Smooth muscle cell (in vitro differentiated cells): ENCODE data around the gene MYRF. TPM values are rescaled to one million over a fixed set of nuclear protein-coding genes. Genes with fewer than 3 reads are reported as not detected.
A peak's percentile ranks its signal among the peaks of the same experiment; 100 is the strongest.

Experiments used
- DNase-seq: peaks from one replicate; lab custom pipeline; 2025; ENCODE audit not compliant: unreplicated experiment; lab: John Stamatoyannopoulos, UW
- H2AFZ ChIP-seq: fragments of 200-600 bp; sonication (generic); 2 replicates; pipeline ENCODE4 v1.6.0; 2016; ENCODE audit warnings: antibody characterized with exemption, low read depth, mild to moderate bottlenecking
- H3F3A ChIP-seq: fragments of 200-600 bp; sonication (generic); 2 replicates; pipeline ENCODE4 v1.6.0; 2017; ENCODE audit warnings: antibody characterized with exemption, low read depth
- H3K27ac ChIP-seq: fragments of 200-600 bp; sonication (generic); 2 replicates; pipeline ENCODE4 v1.5.1; 2016; ENCODE audit warnings: low read depth, mild to moderate bottlenecking
- H3K27me3 ChIP-seq: fragments of 200-600 bp; sonication (generic); 2 replicates; pipeline ENCODE4 v1.6.1; 2016; ENCODE audit warnings: low read depth, mild to moderate bottlenecking
- H3K36me3 ChIP-seq: fragments of 200-600 bp; sonication (generic); 2 replicates; pipeline ENCODE4 v1.5.1; 2016; ENCODE audit warnings: low read depth
- H3K4me1 ChIP-seq: fragments of 200-600 bp; sonication (generic); 2 replicates; pipeline ENCODE4 v1.5.1; 2016; ENCODE audit warnings: low read depth
- H3K4me2 ChIP-seq: fragments of 200-600 bp; sonication (generic); 2 replicates; pipeline ENCODE4 v1.6.0; 2016; ENCODE audit warnings: mild to moderate bottlenecking
- H3K4me3 ChIP-seq: fragments of 200-600 bp; sonication (generic); 2 replicates; pipeline ENCODE4 v1.5.1; 2016; ENCODE audit warnings: mild to moderate bottlenecking
- H3K79me2 ChIP-seq: fragments of 200-600 bp; sonication (generic); 2 replicates; pipeline ENCODE4 v1.6.0; 2016; ENCODE audit warnings: low read depth, mild to moderate bottlenecking
- H3K9ac ChIP-seq: fragments of 200-600 bp; sonication (generic); 2 replicates; pipeline ENCODE4 v1.6.0; 2016; ENCODE audit warnings: low read depth
- H3K9me3 ChIP-seq: fragments of 200-600 bp; sonication (generic); replicated peaks from 2 replicates; pipeline ENCODE4 v1.5.1; 2016; ENCODE audit warnings: low read depth
- H4K20me1 ChIP-seq: fragments of 200-600 bp; sonication (generic); 2 replicates; pipeline ENCODE4 v1.6.0; 2016; ENCODE audit warnings: low read depth
- CTCF ChIP-seq: fragments of 200-600 bp; sonication (generic); IDR thresholded peaks from 2 replicates; pipeline ENCODE4 v1.5.1; 2017; ENCODE audit warnings: borderline replicate concordance, mild to moderate bottlenecking, antibody characterized with exemption; ENCODE audit not compliant: insufficient read depth, poor library complexity, severe bottlenecking
- WGBS: methylation state at CpG from one replicate; pipeline ENCODE4 v1.1.7; 2016; ENCODE audit warnings: low lambda C conversion rate; 5-methylcytosine and 5-hydroxymethylcytosine counted together
- polyA plus RNA-seq: library from polyadenylated mRNA; unstranded; fragments of >200 nt; fragmentation: Nextera tagmentation; extraction: Ambion mirVana; gene quantifications from 2 replicates; pipeline ENCODE4 v1.2.1, GENCODE V29; 2016
- total RNA-seq: library from RNA; depleted of rRNA; stranded (reverse); fragments of >200 nt; gene quantifications from 2 replicates; pipeline ENCODE4 v1.2.3, GENCODE V29; 2014

MYRF gene
- total and polyA plus RNA-seq, 2 experiments from 2014 or later = 11.1 to 13.7 TPM

- Histone ChIP-seq H3K79me2 (no peaks in the 10 kb centered on the region), H2AFZ (no peak overlapping the region), H3F3A (no peaks in the 10 kb centered on the region), H3K4me1 (no peaks in the 10 kb centered on the region), H3K27me3 (no peaks in the 10 kb centered on the region), H3K9ac (no peak overlapping the region), H3K36me3 (no peaks in the 10 kb centered on the region), H3K4me2 (no peak overlapping the region), H4K20me1 (no peaks in the 10 kb centered on the region), H3K27ac (no peak overlapping the region), H3K9me3 (no peaks in the 10 kb centered on the region), H3K4me3 (no peak overlapping the region)
- 93% methylated on average over 13 of the region's 13 CpGs for WGBS
- no peak for DNase-seq
- TF ChIP-seq CTCF = no peak
Measured at GRCh38 chr11:61726775-61727174, 25.7 kb upstream of the MYRF start.

- H3K4me3 ChIP-seq = no peak overlapping the region
- no peak for TF ChIP-seq CTCF
- no peak overlapping the region for H3K9ac ChIP-seq
- H3K4me1 ChIP-seq = no peaks in the 10 kb centered on the region
- no peaks in the 10 kb centered on the region for H3K36me3 ChIP-seq
- H3K27ac ChIP-seq = no peak overlapping the region
- no peak for DNase-seq
- H3K27me3 ChIP-seq = no peaks in the 10 kb centered on the region
- no peak overlapping the region for H2AFZ ChIP-seq
- no peaks in the 10 kb centered on the region for H4K20me1 ChIP-seq
- H3K9me3 ChIP-seq = no peaks in the 10 kb centered on the region
- no peaks in the 10 kb centered on the region for H3F3A ChIP-seq
- no peak overlapping the region for H3K4me2 ChIP-seq
- H3K79me2 ChIP-seq = no peaks in the 10 kb centered on the region
- WGBS = 94% methylated on average over 3 of the region's 3 CpGs
Measured at GRCh38 chr11:61727401-61727811, 25.0 kb upstream of the MYRF start.

- no peaks in the 10 kb centered on the region for H3F3A ChIP-seq
- WGBS = 80% methylated on average over 33 of the region's 33 CpGs
- no peaks in the 10 kb centered on the region for H3K36me3 ChIP-seq
- peak overlapping the region; percentile 83 for H3K27ac ChIP-seq
- H3K9me3 ChIP-seq = no peaks in the 10 kb centered on the region
- no peak overlapping the region for H2AFZ ChIP-seq
- DNase-seq = no peak
- TF ChIP-seq CTCF = no peak
- no peaks in the 10 kb centered on the region for H3K4me1 ChIP-seq
- H3K79me2 ChIP-seq = no peaks in the 10 kb centered on the region
- no peaks in the 10 kb centered on the region for H3K27me3 ChIP-seq
- peak overlapping the region; percentile 8 for H3K4me2 ChIP-seq
- no peaks in the 10 kb centered on the region for H4K20me1 ChIP-seq
- no peak overlapping the region for H3K4me3 ChIP-seq
- no peak overlapping the region for H3K9ac ChIP-seq
Measured at GRCh38 chr11:61728066-61728939, 24.1 kb upstream of the MYRF start.

GRCh38 chr11:61728940-61729219, 23.6 kb upstream of the MYRF start:
- H2AFZ ChIP-seq = no peak overlapping the region
- TF ChIP-seq CTCF = no peak
- DNase-seq = no peak

More at GRCh38 chr11:61728940-61729219, 23.6 kb upstream of the MYRF start:
- no peaks in the 10 kb centered on the region for H3K79me2 ChIP-seq
- no peak overlapping the region for H3K4me3 ChIP-seq
- no peaks in the 10 kb centered on the region for H3K36me3 ChIP-seq
- no peaks in the 10 kb centered on the region for H3K9me3 ChIP-seq
- H3K9ac ChIP-seq = peak overlapping the region; percentile 60
- H3F3A ChIP-seq = no peaks in the 10 kb centered on the region
- no peaks in the 10 kb centered on the region for H3K27me3 ChIP-seq
- H4K20me1 ChIP-seq = no peaks in the 10 kb centered on the region
- no peaks in the 10 kb centered on the region for H3K4me1 ChIP-seq
- no peak overlapping the region for H3K4me2 ChIP-seq
- 29% methylated on average over 8 of the region's 8 CpGs for WGBS
- peak overlapping the region; percentile 83 for H3K27ac ChIP-seq
